ENCODE measurements around the gene ASNSD1.
A peak's percentile ranks its signal among the peaks of the same experiment; 100 is the strongest.
"Not testable (repeated sequence)": the region's sequence is repeated elsewhere in the genome, so short reads cannot be mapped to it uniquely, and the experiment has no call there.

The ASNSD1 gene

DNA sequence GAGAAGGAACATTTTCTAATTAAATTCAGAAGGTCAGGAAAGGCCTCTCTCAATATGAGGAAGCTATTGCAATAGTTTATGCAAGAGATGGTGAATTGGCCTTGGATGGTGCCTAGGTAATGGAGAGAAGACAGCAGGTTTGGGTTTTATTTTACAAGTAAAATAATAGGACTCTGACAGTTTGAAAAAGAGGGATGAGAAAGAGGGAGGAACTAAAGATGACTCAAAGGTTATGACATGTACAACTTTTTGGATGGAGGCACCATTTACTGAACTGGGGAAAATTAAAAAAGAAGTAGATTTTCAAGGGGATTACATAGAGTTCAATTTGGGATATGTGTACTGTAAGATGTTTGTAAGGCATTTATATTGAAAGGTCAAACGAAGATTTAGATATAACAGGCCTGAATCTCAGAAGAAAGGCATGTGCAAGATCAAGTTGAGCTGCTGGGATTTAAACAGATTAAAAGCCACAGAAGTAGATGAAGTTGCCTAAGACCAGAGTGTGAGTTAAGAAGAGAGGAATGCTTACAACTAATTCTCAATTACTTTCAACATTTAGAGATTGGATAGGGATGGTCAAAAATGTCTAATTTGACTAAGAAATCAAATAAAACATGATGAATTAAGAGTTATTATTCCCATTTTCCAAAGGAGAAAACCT is 12.3 kb upstream of the ASNSD1 start:
- peak in 1 of 2 experiments; percentile 15 for DNase-seq

DNA sequence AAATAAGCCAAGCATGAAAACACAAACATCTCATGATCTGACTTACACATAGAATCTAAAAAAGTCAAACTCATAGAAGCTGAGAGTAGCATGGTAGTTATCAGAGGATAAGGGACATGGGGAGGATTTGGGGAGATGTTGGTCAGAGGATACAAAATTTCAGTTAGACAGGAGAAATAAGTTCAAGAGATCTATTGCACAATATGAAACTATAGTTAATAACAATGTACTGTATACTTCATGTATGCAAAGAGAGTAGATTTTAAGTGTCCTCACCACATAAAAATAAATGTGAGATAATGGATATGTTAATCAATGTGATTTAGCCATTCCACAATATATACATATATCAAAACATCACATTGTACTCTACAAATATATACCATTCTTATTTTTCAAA is 10.0 kb upstream of the ASNSD1 start:
- DNase-seq, result no peak

DNA sequence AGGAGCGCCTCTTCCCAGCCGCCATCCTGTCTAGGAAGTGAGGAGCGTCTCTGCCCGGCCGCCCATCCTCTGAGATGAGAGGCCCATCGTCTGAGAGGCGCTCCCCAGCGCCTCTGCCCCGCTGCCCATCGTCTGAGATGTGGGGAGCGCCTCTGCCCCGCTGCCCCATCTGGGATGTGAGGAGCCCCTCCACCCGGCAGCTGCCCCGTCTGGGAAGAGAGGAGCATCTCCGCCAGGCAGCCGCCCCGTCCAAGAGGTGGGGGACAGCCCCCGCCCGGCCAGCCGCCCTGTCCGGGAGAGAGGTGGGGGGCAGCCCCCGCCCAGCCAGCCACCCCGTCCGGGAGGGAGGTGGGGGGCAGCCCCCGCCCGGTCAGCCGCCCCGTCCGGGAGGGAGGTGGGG is 7.8 kb upstream of the ASNSD1 start:
- DNase-seq, result not testable (repeated sequence)

DNA sequence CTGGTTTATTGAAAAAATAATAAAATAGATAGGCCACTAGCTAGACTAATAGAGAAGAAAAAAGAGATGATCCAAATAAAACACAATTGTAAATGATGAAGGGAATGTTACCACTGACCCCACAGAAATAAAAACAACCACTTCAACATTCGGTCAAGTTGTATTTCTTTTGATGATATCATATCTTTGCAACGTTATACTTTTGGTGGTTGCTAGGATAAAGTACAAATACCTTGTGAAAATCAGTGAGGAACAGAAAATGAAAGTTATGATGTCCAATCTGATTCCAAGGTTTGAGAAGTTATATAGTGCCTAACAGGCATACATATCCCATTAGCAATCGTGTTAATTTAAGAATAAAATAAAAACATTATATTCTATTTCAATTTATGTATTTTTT is 6.6 kb upstream of the ASNSD1 start:
- no peak for DNase-seq

DNA sequence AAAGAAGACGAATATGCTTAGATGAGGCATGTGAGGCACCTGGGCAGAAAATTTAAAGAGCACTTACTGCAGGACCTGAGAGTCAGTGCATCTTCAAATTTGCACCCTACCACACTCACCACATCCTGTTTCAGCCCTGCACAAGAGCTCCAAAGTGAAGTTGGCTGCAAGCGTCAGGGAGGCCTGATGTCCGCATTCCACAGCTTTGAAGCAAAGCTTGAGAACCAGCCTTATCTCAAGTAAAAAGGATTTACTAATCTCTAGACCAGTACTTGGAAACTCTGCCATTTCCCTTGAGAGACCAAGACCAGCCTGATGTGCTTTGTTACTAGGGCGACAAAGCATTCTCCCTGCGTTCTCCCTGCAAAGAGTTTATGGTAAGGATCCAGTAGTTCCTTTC is 3.4 kb upstream of the ASNSD1 start:
- DNase-seq, result peak in 1 of 2 experiments; percentile 7

DNA sequence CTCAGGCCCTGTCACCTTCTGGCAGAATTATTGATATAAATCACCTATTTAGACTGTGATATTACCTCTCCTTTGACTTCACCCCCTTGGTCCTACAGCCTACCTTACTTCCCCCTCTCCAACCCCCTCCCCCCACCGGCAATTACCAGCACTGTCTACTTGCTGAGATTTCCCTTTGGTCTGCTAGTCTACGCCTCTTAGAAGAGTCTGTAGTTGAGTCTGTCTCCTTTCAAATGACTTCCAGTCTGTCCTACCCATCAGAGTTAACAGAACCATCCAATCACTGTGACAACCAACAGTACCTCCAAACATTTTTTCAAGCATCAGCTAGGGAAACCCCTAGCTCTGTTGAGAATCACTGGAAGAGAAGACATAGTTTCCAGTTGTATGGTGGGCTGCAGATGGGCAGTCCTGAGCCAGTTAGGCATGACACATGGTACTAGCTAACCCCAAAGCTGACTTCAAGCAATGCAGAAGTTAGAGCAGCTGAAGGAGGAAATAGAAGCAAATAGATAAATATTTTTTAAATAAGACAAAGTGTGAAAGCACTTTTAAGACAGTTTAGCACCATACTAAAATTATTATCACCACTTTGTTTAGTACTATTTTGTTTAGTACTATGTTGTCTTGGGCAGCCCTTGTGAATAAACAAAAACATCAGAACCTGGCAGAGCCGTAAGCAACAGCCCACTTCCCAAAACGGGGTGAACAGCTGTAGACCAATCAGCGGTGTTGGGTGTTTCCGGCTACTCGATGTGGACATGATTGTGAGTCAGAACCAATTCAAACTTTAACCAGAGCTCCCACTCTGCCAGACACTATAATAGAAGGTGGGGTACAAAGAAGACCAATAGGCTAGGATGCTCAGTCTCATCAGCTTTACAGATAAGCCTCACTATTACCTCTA is 2.7 kb upstream of the ASNSD1 start:
- DNase-seq, result peak in 1 of 2 experiments; percentile 9

DNA sequence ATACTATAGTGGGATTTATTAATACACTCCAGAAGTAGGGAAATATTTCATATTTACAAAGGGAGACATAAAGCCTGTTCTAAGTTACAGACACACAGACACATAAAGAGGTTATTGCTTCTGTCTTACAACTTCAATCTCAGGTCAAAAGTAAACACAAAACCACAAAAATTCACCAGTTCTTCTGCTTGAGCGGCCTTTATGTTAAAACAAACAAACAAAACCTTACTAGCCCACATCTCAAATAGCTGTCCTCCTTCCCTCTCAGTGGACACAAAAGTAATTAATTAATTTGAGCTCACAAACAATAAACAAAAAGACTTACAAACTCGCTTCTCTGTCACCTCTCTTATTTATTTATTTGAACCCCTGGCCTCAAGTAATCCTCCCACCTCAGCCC is 1.5 kb upstream of the ASNSD1 start:
- no peak for DNase-seq

DNA sequence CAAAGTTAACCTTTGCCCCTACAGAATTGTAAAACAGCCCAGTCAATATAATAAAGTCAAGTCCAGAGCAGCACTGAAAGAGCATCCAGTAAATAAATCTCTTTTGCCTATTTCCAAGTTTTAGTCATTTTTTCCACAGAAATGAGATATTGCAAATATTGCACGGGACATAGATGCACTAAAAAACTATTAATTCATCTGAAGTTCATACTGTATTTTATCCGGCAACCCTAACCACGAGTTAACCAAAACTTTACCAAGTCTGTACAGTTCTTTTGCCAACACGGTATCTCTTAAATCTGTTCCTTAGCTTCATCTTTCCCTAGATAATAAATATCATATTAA is 484 bp upstream of the ASNSD1 start:
- no peak for DNase-seq

DNA sequence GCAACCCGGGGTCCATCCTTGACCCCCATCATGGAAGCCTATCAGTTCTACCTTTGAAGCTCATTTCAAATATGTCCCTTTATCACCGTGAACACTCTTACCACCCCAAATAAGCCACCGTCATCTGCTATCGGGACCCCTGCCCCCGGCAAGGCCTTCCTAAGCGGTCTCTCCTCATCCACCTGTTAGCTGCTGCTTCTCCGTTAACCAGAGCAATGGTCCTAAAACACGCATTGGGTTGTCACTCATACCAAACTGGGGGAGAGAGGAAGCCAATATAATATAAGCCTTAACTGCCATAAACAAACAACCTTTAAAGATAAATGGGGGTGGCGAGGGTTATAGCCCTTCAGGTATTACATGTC is 680 bp downstream of the ASNSD1 start:
- no peak for DNase-seq

DNA sequence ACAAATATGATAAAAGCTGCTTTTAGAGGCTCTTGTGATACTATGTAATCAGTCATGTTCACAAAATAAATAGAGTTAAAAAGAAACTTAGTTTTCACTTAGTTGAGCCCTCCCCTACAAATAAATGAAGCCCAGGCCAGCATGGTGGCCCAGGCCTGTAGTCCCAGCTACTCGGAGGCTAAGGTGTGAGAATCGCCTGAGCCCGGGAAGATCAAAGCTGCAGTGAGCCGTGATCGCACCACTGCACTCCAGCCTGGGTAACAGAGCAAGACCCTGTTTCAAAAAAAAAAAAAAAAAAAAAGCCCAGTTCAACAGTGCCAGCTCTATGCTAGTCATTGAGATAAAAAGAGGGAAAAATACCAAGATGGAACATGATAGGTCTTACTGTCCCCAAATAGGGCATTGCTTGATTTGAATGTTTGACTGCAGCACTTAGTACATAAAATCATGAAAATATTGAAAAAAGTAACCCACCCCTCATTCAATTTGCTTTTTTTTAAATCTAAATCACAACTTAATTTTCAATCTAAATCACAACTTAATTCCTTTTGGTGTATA is 1.5 kb downstream of the ASNSD1 start:
- no peak for DNase-seq

DNA sequence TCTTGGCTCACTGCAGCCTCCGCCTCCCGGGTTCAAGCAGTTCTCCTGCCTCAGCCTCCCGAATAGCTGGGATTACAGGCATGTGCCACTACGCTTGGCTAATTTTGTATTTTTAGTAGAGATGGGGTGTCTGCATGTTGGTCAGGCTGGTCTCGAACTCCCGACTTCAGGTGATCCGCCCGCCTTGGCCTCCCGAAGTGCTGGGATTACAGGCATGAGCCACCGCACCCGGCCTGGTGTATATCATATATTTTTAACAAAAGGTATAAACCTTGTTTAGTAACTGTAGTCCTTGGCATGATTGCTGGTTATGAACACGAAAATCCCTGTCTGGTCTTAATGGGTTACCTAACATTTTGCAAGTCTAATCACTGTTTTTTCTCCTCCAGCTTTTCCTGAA is 2.1 kb downstream of the ASNSD1 start:
- not testable (repeated sequence) for DNase-seq

DNA sequence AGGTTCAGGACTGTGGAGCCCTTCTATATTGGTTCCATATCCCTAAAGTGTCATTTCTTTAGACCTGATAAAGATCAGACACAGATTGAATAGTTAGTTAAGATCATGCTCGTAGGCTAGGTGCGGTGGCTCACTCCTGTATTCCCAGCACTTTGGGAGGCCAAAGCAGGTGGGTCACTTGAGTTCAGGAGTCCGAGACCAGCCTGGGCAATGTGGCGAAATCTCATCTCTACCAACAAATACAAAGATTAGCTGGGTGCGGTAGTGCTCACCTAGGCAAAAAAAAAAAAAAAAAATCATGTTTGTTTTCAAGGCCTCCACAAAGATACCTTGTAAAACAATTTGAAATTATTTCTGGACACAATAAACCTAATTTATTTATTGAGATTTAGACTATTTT is 8.7 kb downstream of the ASNSD1 start:
- no peak for DNase-seq

DNA sequence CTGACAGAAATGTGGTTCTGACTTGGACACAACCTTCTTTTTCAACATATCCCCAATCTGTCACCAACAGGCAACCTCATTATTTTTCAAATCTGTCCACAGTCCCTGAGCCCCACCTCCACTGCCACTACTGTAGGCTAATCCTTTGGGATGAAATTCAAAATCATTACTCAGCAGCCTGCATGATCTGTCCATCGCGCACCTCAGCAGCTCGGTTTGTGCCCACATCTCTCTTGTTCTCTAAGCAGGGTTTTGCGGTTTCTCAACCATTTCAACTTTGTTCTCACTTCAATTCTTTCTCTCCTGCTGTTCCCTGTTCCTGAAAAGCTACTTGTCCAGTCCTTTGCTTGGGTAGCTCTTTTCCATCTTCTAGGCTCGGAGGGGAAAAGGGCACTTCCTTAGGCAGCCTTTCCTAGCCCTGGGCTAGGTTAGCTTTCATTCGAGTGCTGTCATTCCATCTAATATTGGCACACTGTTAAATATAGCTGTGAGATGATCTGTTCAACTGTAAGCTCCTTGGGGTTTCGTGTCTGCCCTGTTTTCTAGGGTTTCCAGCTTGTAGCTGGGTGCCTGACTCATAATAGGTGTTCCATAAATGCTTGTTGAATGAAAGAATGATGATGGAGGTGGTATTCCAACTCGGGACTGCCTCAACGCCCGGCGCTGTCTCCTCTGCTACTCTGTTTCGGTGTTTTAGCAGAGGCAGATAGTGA is 12.6 kb downstream of the ASNSD1 start:
- no peak for DNase-seq

DNA sequence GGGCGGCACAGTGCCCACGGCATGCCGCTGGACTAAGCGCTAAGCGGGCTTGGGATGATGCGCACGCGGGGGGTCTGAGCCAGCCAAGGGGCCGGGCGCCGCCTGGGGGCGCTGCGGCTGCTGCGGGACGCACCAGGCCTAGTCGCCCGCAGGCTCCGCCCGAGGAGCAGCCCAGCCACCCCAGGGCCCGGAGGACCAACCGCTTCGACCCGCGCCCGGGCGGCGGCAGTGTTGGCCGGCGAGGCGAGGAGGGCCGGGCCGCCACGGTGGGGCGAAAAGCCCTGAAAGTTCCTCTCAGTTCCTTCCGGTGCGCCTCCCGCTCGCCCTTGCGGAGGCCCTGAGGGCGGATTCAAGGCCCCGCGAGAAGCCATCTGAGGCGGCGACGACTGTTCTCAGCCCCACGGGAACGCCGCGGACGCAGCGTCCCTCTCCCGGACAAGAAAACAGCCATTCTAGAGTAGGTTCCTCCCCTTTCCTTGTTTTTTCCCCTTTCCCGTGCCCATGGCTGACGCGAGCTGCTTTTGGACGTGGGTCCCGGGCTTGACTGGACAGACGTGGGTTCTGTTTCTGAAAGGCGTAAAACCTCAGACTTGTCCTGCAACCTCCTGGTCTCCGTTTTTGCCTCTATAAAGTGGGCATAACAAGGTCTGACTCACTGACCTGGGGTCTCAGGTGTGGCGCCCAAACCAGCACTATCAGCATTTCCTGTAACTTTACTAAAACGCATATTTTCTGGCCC is 13.3 kb downstream of the ASNSD1 start, which contains the start of gene ANKAR:
Gene ANKAR (plus strand): TSS at position 297 of the 739 bp plus-strand sequence. CDS start 1,821 bp downstream, outside the sequence.
- peak; percentile 77 to 84 for DNase-seq

DNA sequence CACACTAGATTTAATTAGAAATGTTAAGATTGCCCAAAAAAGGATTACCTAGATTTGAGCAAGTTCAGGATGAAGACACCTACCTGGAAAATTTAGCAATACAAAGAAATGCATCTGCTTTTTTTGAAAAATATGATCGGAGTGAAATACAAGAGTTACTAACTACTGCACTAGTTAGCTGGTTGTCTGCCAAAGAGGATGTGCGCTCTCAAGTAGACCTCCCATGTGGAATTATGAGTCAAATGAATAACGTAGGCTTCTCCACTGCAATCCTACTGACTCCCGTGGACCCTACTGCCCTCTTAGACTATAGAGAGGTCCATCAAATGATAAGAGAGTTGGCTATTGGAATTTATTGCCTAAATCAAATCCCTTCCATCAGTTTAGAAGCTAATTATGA is 15.2 kb downstream of the ASNSD1 start:
- no peak for DNase-seq

DNA sequence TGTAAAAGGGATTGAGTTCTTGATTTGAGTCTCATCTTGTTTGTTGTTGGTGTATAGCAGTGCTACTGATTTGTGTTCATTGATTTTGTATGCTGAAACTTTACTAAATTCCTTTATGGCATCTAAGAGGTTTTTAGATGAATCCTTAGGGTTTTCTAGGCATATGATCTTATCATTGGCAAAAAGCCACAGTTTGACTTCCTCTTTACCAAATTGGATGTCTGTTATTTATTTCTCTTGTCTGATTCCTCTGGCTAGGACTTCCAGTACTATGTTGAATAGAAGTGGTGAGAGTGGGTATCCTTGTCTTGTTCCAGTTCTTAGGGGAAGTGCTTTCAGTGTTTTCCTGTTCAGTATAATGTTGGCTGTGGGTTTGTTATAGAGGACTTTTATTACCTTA is 18.0 kb downstream of the ASNSD1 start:
- DNase-seq, result peak in 1 of 2 experiments; percentile 4

DNA sequence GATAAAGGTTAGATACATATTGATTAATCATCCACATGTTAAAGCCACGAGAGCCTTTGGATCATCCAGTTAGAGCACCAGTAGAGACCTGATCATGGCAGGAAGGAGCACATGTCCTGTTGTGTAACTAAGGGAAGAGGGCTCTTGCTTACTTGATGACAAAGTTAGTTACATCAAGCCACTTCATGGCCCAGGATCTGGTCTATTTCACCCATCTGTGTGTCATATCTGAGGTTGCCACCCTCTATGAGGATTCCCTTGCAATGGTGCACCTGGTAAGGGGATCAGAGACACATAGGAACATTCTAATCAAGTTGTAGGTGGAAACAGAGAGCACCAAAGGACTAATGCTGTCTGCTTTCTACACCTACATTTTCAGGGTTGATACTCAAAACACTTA is 19.9 kb downstream of the ASNSD1 start:
- peak in 1 of 2 experiments; percentile 9 for DNase-seq

DNA sequence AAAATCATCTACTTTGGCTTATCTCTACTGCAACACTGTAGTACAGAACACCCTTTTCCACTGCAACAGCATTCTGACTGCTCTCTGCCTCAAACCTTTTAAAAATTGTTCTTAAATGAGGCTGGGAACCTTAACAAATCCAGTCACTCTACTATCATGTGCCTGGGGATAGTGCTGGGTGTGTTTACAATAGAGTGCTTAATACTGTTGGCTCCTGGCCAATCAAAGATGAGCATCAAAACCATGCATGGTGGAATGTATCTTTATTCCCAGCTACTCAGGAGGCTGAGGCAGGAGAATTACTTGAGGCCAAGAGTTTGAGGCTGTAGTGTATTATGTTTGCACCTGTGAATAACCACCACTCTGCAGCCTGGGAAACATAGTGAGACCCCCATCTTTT is 20.6 kb downstream of the ASNSD1 start:
- DNase-seq, result no peak

DNA sequence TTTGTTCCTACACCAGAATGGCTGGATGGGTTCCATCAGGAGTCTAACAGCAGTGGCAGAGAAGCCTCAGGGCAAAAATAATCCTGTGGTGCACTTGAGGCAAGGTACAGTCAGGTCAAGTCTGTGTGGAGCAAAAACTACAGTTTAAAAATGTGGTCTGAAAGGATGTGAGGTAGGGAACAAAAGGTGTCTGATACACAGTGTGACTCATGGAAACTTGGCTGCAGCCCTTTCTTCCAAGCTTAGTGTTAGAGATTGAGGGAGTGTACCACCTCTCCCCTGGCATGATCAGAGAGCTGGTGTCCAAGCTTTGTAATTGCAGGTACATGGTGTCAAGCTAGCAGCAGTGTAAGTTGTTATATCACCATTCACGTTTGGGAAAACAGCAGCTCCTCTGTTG is 22.1 kb downstream of the ASNSD1 start:
- DNase-seq, result no peak

DNA sequence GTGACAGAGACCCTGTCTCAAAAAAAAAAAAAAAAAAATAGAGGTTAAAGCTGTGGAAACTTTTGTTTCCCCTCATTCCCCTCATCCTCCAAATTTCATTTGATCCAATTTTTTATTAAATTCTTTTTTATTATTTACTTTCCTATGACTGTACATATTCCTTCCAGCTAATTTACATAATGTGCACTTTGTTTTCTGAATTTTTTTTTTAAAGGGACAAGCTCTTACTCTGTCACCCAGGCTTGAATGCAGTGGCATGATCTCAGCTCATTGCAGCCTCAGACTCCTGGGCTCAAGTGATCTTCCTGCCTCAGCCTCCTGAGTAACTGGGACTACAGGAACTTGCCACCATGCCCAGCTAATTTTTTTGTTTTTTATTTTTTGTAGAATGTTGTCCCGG is 23.6 kb downstream of the ASNSD1 start:
- no peak for DNase-seq

DNA sequence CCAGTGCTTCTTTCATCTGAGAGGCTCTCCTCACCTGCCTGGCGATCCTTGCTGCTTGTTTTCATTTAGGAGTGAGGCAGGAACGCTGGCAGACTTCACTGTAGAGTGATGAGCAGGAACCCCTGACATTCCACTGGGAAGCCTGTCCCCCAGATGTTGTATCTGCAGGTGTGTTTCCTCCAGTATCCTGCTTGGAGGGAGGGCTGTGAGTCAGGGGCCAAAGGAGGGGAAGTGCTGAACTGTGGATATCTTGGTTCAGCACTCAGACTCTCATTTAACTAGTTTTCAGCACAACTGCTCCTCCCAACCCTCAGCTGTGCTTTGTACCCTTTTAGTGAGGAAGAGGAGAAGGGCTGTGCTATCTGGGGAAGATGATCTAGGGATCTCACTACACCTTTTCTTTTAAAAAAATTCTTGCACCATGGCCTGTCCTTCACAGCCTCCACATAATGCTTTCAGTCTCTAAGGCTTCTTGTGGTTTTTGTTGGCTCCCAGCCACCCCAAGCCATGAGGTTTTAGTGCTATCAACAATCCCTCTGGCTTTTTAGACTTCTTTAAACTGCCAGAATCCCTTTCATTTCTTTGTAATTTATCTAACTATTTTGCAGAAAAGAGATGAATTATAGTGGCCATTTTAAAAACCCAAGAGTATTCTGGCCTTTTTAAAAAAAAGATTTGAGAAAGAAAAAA is 24.4 kb downstream of the ASNSD1 start:
- DNase-seq, result peak; percentile 51 to 57

DNA sequence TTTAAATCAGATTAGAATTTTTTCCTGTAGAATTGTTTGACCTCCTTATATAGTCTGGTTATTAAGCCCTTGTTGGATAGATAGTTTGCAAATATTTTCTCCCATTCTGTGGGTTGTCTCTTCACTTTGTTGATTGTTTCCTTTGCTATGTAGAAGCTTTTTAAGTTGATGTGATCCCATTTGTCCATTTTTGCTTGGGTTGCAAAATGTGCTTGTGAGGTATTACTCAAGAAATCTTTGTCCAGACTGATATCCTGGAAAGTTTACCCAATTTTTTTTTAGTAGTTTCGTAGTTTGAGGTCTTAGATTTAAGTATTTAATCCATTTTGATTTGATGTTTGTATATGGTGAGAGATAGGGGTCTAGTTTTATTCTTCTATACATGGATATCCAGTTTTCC is 26.5 kb downstream of the ASNSD1 start:
- not testable (repeated sequence) for DNase-seq
